Measurements from ENCODE around the gene ANKH. TPM values are rescaled to one million over a fixed set of nuclear protein-coding genes. Genes with fewer than 3 reads are reported as not detected.
A peak's percentile ranks its signal among the peaks of the same experiment; 100 is the strongest.

Gene ANKH
- total RNA-seq, 2 donors from 2014 or later = 177 to 205 TPM

DNA sequence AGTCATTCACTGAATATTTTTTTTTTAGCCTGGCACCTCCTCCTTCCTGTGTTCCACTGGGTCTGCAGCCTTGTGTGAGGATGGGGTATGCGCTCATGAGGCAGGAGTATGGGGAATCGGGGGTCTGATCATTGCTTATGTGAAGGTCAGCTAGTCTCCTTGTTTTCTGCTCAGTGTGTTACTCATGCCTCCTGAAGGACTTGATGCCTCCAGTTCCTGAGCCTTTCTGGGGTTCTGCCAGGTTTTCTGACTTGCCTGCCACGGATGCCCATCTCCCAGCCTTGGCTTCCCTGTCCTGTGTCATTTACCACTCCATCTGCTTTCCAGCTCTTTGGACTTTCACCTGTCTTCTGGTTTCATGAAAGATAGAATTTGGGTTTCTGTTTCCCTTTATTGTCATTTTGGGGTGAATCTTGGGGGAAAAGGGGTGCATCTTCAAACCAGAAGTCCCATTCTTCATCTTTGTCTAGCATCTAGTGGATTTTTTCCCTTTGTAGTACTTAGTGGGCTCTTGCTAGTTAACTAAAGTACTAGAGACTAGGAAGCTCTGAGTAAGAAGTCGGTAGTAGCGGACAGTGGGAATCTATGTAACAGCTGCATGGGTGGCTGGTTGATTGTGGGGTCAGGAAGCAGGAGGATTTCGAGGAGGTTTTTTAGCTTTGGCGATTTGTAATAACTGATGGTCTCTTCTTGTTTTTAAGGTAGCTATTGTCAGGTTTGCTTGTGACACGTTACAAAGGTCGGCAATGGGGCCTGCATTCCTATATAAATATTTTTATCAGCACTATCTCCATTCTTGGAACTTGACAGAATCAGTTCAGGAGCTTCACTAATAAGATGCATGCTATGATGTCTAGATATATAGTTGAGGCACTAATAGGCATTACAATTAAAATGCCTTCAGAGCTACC lies 198.8 kb downstream of the ANKH start:
- TF ChIP-seq, protein P1, sequence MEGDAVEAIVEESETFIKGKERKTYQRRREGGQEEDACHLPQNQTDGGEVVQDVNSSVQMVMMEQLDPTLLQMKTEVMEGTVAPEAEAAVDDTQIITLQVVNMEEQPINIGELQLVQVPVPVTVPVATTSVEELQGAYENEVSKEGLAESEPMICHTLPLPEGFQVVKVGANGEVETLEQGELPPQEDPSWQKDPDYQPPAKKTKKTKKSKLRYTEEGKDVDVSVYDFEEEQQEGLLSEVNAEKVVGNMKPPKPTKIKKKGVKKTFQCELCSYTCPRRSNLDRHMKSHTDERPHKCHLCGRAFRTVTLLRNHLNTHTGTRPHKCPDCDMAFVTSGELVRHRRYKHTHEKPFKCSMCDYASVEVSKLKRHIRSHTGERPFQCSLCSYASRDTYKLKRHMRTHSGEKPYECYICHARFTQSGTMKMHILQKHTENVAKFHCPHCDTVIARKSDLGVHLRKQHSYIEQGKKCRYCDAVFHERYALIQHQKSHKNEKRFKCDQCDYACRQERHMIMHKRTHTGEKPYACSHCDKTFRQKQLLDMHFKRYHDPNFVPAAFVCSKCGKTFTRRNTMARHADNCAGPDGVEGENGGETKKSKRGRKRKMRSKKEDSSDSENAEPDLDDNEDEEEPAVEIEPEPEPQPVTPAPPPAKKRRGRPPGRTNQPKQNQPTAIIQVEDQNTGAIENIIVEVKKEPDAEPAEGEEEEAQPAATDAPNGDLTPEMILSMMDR (IDR thresholded peaks at IDR 0.05) = no peak
- Histone ChIP-seq H3K36me3 (no peaks in the 10 kb centered on the region), H3K4me1 (ENCODE audit: control insufficient read depth in 1 of 2, low read depth in 2 of 2) (peaks cover 48 to 67% of the 10 kb centered on the region in 2 donors), H3K27me3 (replicated peaks; ENCODE audit: insufficient read depth) (no peaks in the 10 kb centered on the region), H3K9me3 (no peaks in the 10 kb centered on the region), H3K27ac (no peak overlapping the region), H3K4me3 (no peak overlapping the region)
- ATAC-seq (ENCODE audit: insufficient number of reproducible peaks, low FRiP score, low read depth) = no peak
- no peak for DNase-seq (ENCODE audit: low spot score)

DNA sequence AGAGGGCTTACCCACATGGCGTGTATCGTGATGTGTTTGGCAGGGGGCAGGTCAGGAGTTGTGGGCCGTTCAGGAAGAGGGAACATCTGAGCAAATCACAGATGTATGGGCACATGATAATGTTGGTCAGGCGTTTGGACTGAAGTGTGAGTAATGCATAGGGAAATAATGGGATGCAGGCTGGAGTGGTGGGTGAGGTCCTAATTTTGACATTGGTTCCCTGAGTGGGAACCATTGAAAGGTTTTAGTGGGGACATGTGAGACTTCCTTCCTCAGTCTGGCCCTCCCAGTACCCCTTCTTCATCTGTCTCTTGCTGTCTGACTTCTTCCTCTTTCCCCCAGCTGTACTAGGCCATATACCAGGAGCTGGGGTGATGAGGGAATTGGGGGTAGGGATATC lies 199.5 kb downstream of the ANKH start:
- Histone ChIP-seq H3K9me3 (no peaks in the 10 kb centered on the region), H3K36me3 (no peaks in the 10 kb centered on the region), H3K27me3 (replicated peaks; ENCODE audit: insufficient read depth) (no peaks in the 10 kb centered on the region), H3K27ac (no peak overlapping the region), H3K4me1 (ENCODE audit: control insufficient read depth in 1 of 2, low read depth in 2 of 2) (peaks cover 44 to 72% of the 10 kb centered on the region in 2 donors), H3K4me3 (no peak overlapping the region)
- ATAC-seq (ENCODE audit: insufficient number of reproducible peaks, low FRiP score, low read depth) (no peak), DNase-seq (ENCODE audit: low spot score) (no peak)
- TF ChIP-seq, protein P1 (IDR thresholded peaks at IDR 0.05) = no peak

DNA sequence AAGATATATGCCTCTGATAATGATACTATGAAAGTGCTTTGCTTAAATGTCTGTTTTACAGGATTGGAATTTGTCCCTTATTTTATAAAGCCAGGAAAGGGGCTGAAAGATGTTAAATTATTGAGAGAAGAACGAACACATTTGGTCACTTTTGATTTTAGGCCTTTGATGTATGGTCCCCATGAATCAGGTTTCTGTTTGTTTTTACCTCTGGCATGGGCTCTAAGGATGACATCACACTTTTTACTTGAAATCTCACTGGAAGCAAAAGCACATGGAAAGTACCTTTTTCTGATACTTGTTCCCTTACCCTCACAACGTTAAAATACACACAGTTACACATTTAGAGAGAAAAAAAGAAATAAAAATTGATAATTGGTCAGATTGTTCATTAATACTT lies 200.2 kb downstream of the ANKH start:
- peaks cover 44 to 72% of the 10 kb centered on the region in 2 donors for H3K4me1 ChIP-seq (ENCODE audit: control insufficient read depth in 1 of 2, low read depth in 2 of 2)
- H3K4me3 ChIP-seq = peak overlapping the region; percentile 30
- DNase-seq (ENCODE audit: low spot score) (no peak), ATAC-seq (ENCODE audit: insufficient number of reproducible peaks, low FRiP score, low read depth) (no peak)
- H3K9me3 ChIP-seq = no peaks in the 10 kb centered on the region
- H3K27ac ChIP-seq = peak overlapping the region in 1 of 2 donors; percentile 59
- no peaks in the 10 kb centered on the region for H3K36me3 ChIP-seq
- H3K27me3 ChIP-seq (replicated peaks; ENCODE audit: insufficient read depth) = no peaks in the 10 kb centered on the region
- TF ChIP-seq, protein P1 (IDR thresholded peaks at IDR 0.05) = no peak

DNA sequence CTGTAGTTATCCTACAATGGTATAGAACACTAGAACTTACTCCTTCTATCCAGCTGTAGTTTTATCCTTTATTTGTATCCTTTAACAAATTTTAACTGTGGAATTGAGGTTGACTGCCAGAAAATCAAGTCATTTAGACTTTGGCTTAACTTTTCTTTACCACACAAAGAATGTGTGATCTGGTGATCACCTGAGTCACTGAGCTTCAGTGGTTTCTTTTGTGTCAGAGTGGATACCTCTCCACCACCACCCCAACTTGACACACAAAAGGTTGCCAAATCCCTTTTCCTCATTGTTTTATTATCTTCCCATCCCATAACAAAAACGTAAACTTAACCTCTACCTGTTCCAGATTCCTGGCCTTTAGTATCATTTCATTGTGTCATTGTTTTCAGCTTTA lies 201.6 kb downstream of the ANKH start:
- peaks cover 40 to 69% of the 10 kb centered on the region in 2 donors for H3K4me1 ChIP-seq (ENCODE audit: control insufficient read depth in 1 of 2, low read depth in 2 of 2)
- H3K36me3 ChIP-seq = no peaks in the 10 kb centered on the region
- no peaks in the 10 kb centered on the region for H3K27me3 ChIP-seq (replicated peaks; ENCODE audit: insufficient read depth)
- DNase-seq (ENCODE audit: low spot score) = no peak
- H3K27ac ChIP-seq = no peak overlapping the region
- TF ChIP-seq, protein P1 (IDR thresholded peaks at IDR 0.05) = no peak
- no peaks in the 10 kb centered on the region for H3K9me3 ChIP-seq
- ATAC-seq (ENCODE audit: insufficient number of reproducible peaks, low FRiP score, low read depth) = no peak
- no peak overlapping the region for H3K4me3 ChIP-seq

DNA sequence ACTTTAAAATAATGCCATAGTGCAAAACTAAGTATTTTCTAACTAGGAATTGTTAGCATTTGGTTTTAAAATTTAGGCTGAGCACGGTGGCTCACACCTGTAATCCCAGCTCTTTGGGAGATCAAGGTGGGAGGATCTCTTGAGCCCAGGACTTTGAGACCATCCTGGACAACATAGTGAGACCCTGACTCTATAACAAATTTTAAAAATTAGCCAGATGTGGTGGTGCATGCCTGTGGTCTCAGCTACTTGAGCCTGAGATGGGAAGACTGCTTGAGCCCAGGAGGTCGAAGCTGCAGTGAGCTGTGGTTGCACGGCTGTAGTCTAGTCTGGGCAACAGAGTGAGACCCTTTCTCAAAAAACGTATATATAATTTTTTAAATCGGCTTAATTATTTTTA lies 202.2 kb downstream of the ANKH start:
- ATAC-seq (ENCODE audit: insufficient number of reproducible peaks, low FRiP score, low read depth) (no peak), DNase-seq (ENCODE audit: low spot score) (no peak)
- H3K27ac ChIP-seq = no peak overlapping the region
- H3K27me3 ChIP-seq (replicated peaks; ENCODE audit: insufficient read depth) = no peaks in the 10 kb centered on the region
- TF ChIP-seq, protein P1 (IDR thresholded peaks at IDR 0.05) = no peak
- H3K9me3 ChIP-seq = no peaks in the 10 kb centered on the region
- H3K36me3 ChIP-seq = no peaks in the 10 kb centered on the region
- no peak overlapping the region for H3K4me3 ChIP-seq
- H3K4me1 ChIP-seq (ENCODE audit: control insufficient read depth in 1 of 2, low read depth in 2 of 2) = peaks cover 37 to 66% of the 10 kb centered on the region in 2 donors
